DOHH2 (cell line): ENCODE measurements around the gene ABHD18.
A peak's percentile ranks its signal among the peaks of the same experiment; 100 is the strongest.
"Not testable (repeated sequence)": the region's sequence is repeated elsewhere in the genome, so short reads cannot be mapped to it uniquely, and the experiment has no call there.

ENCODE experiments used
- H3F3A ChIP-seq: fragments of 200-600 bp; sonication (generic), shearing (Covaris generic); 2 replicates; pipeline ENCODE4 v1.6.0; 2016; ENCODE audit warnings: antibody characterized with exemption, mild to moderate bottlenecking; ENCODE audit not compliant: control insufficient read depth, insufficient read depth
- H3K27ac ChIP-seq: fragments of 200-600 bp; sonication (generic); 2 replicates; pipeline ENCODE4 v1.5.1; 2014; ENCODE audit warnings: low read depth, mild to moderate bottlenecking, low read length, moderate library complexity
- H3K27me3 ChIP-seq: fragments of 200-600 bp; sonication (generic); 2 replicates; pipeline ENCODE4 v1.6.1; 2014; ENCODE audit warnings: mild to moderate bottlenecking, low read length, mixed read lengths; ENCODE audit not compliant: control insufficient read depth
- H3K36me3 ChIP-seq: fragments of 200-600 bp; sonication (generic); 2 replicates; pipeline ENCODE4 v1.6.1; 2014; ENCODE audit warnings: mild to moderate bottlenecking, low read length, moderate library complexity, mixed read lengths; ENCODE audit not compliant: control insufficient read depth
- H3K4me1 ChIP-seq: fragments of 200-600 bp; sonication (generic); 2 replicates; pipeline ENCODE4 v1.6.1; 2014; ENCODE audit warnings: mild to moderate bottlenecking, low read length, mixed read lengths; ENCODE audit not compliant: control insufficient read depth
- H3K4me2 ChIP-seq: fragments of 200-600 bp; sonication (generic); 2 replicates; pipeline ENCODE4 v1.6.0; 2014; ENCODE audit warnings: mild to moderate bottlenecking, low read length, moderate library complexity
- H3K4me3 ChIP-seq: fragments of 200-600 bp; sonication (generic); 2 replicates; pipeline ENCODE4 v1.5.1; 2014; ENCODE audit warnings: mild to moderate bottlenecking, low read length, mixed read lengths
- H3K79me2 ChIP-seq: fragments of 200-600 bp; sonication (generic); 2 replicates; pipeline ENCODE4 v1.6.1; 2014; ENCODE audit warnings: mild to moderate bottlenecking, low read length, mixed read lengths; ENCODE audit not compliant: control insufficient read depth
- H3K9me2 ChIP-seq: fragments of 200-600 bp; sonication (generic); replicated peaks from 2 replicates; pipeline ENCODE4 v1.6.1; 2014; ENCODE audit warnings: mild to moderate bottlenecking, low read length, mixed read lengths; ENCODE audit not compliant: control insufficient read depth
- H3K9me3 ChIP-seq: fragments of 200-600 bp; sonication (generic); 2 replicates; pipeline ENCODE4 v1.6.1; 2014; ENCODE audit warnings: antibody characterized with exemption, low read length, mixed read lengths; ENCODE audit not compliant: control insufficient read depth, insufficient read depth
- H4K20me1 ChIP-seq: fragments of 200-600 bp; sonication (generic); 2 replicates; pipeline ENCODE4 v1.6.0; 2014; ENCODE audit warnings: low read depth, mild to moderate bottlenecking, antibody characterized with exemption, low read length, moderate library complexity; ENCODE audit not compliant: control insufficient read depth, insufficient read depth
- EZH2phosphoT487 ChIP-seq: fragments of 200-600 bp; sonication (generic); IDR thresholded peaks from 2 replicates; pipeline ENCODE4 v1.6.1; 2017; ENCODE audit warnings: borderline replicate concordance, mild to moderate bottlenecking, antibody characterized with exemption, low read length, moderate library complexity, mixed read lengths
- TF ChIP-seq, protein P1 (sequence below): fragments of 200-600 bp; sonication (generic); IDR thresholded peaks from one replicate; pipeline ENCODE4 v1.5.1; 2014; ENCODE audit warnings: antibody characterized with exemption, mild to moderate bottlenecking, low read depth, low read length; ENCODE audit not compliant: poor library complexity, severe bottlenecking

The ABHD18 gene

GRCh38 chr4:127936974-127937373 is 28.2 kb upstream of the ABHD18 start:
- Histone ChIP-seq H3K4me3 (no peak overlapping the region), H3K4me1 (no peaks in the 10 kb centered on the region), H3K4me2 (no peak overlapping the region), H3K79me2 (no peaks in the 10 kb centered on the region), H3K9me3 (no peaks in the 10 kb centered on the region), H3K9me2 (no peaks in the 10 kb centered on the region), H3F3A (no peaks in the 10 kb centered on the region), H3K27ac (no peak overlapping the region), H3K36me3 (peaks cover 9% of the 10 kb centered on the region), H4K20me1 (no peaks in the 10 kb centered on the region), H3K27me3 (no peaks in the 10 kb centered on the region)
- TF ChIP-seq, protein P1, sequence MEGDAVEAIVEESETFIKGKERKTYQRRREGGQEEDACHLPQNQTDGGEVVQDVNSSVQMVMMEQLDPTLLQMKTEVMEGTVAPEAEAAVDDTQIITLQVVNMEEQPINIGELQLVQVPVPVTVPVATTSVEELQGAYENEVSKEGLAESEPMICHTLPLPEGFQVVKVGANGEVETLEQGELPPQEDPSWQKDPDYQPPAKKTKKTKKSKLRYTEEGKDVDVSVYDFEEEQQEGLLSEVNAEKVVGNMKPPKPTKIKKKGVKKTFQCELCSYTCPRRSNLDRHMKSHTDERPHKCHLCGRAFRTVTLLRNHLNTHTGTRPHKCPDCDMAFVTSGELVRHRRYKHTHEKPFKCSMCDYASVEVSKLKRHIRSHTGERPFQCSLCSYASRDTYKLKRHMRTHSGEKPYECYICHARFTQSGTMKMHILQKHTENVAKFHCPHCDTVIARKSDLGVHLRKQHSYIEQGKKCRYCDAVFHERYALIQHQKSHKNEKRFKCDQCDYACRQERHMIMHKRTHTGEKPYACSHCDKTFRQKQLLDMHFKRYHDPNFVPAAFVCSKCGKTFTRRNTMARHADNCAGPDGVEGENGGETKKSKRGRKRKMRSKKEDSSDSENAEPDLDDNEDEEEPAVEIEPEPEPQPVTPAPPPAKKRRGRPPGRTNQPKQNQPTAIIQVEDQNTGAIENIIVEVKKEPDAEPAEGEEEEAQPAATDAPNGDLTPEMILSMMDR, result no peak
- no peak for TF ChIP-seq EZH2phosphoT487

DNA sequence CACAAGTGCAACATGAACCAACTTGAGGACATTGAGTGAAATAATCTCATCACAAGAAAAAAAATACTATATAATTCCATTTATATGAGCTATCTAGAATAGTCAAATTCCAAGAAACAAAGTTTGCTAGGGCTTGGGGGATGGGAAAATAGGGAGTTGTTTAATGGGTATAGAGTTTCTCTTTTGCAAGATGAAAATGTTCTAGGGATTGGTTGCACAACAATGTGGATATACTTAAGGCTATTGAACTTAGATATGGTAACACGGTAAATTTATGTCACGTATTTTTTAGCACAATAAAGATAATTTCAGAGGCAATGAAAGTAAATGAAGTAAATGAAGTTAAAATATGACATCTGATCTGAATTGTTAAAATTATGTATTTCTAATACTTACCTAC is 8.1 kb upstream of the ABHD18 start:
- Histone ChIP-seq H3K4me2 (no peak overlapping the region), H3K27ac (no peak overlapping the region), H3F3A (no peaks in the 10 kb centered on the region), H3K36me3 (peaks cover 4% of the 10 kb centered on the region; the same call in 1 of the 2 replicates), H3K9me3 (no peaks in the 10 kb centered on the region), H3K27me3 (no peaks in the 10 kb centered on the region), H3K4me3 (no peak overlapping the region), H3K79me2 (peaks cover 17% of the 10 kb centered on the region), H3K4me1 (no peaks in the 10 kb centered on the region), H4K20me1 (no peaks in the 10 kb centered on the region), H3K9me2 (no peaks in the 10 kb centered on the region)
- TF ChIP-seq, protein P1, result no peak
- no peak for TF ChIP-seq EZH2phosphoT487

DNA sequence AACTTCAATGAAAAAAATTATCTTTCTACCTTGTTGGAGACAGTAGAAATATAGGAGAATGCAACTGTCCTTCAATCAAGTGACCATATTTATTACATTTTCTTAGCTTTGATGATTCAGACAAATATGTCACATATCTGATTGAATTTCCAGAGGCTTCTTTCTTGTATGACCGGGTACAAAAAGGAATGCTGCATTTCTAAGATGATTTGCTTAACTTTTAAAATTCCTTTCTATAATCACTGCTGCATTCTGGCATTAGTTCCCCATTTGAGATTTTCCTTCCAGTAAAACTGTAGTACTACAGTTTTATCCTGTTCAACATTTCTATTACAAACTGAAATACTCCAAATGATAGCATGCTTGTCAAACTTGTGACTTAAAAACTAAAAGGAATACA is 5.4 kb upstream of the ABHD18 start:
- H3K36me3 ChIP-seq, result peaks cover 13% of the 10 kb centered on the region
- H3K79me2 ChIP-seq, result peaks cover 43% of the 10 kb centered on the region
- H3K9me3 ChIP-seq, result no peaks in the 10 kb centered on the region
- TF ChIP-seq, protein P1, result no peak
- TF ChIP-seq EZH2phosphoT487, result no peak
- H3F3A ChIP-seq, result no peaks in the 10 kb centered on the region
- no peak overlapping the region for H3K27ac ChIP-seq
- H3K9me2 ChIP-seq, result no peaks in the 10 kb centered on the region
- no peaks in the 10 kb centered on the region for H4K20me1 ChIP-seq
- no peak overlapping the region for H3K4me2 ChIP-seq
- no peaks in the 10 kb centered on the region for H3K27me3 ChIP-seq
- no peak overlapping the region for H3K4me3 ChIP-seq
- no peaks in the 10 kb centered on the region for H3K4me1 ChIP-seq

GRCh38 chr4:127963633-127964398 is 1.4 kb upstream of the ABHD18 start:
- H3K9me2 ChIP-seq, H4K20me1 ChIP-seq, H3K4me1 ChIP-seq, H3F3A ChIP-seq, H3K27ac ChIP-seq, H3K27me3 ChIP-seq, H3K9me3 ChIP-seq: not testable (repeated sequence)
- peaks cover 78% of the 10 kb centered on the region for H3K79me2 ChIP-seq
- H3K36me3 ChIP-seq, result peaks cover 19% of the 10 kb centered on the region
- peak overlapping the region; percentile 93 for H3K4me2 ChIP-seq
- H3K4me3 ChIP-seq, result peak overlapping the region; percentile 92

DNA sequence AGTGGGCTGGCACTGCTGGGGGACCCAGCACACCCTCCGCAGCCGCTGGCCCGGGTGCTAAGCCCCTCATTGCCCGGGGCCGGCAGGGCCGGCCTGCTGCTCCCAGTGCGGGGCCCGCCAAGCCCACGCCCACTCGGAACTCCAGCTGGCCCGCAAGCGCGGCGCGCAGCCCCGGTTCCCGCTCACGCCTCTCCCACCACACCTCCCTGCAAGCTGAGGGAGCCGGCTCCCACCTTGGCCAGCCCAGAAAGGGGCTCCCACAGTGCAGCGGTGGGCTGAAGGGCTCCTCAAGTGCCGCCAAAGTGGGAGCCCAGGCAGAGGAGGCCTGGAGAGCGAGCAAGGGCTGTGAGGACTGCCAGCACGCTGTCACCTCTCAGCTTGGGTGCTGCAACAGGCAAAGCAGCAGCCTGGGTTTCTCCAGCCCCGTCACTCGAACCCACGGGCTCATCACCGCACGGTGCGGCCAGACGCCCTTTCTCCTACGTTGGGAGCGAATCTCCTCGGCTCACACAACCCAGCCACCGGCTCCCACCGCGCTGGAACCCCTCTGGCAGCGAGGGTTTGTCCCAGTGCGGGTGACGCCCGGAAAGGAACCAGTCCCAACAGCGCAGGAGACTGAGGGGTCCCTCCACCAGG is 662 bp upstream of the ABHD18 start:
- H4K20me1 ChIP-seq, H3K4me1 ChIP-seq, H3K27me3 ChIP-seq, H3F3A ChIP-seq, H3K9me3 ChIP-seq, H3K9me2 ChIP-seq: not testable (repeated sequence)
- peak overlapping the region; percentile 93 for H3K4me2 ChIP-seq
- peaks cover 82% of the 10 kb centered on the region for H3K79me2 ChIP-seq
- H3K36me3 ChIP-seq, result peaks cover 19% of the 10 kb centered on the region
- peak overlapping the region; percentile 92 for H3K4me3 ChIP-seq
- peak overlapping the region; percentile 74 for H3K27ac ChIP-seq
